A549 (cell line): ENCODE results near the gene TIMM50. TPM values are rescaled to one million over a fixed set of nuclear protein-coding genes. Genes with fewer than 3 reads are reported as not detected.

Experiments used
- ATAC-seq, 2 experiments: fragments of 200-7000 bp in 1 of 2; fragments of >200 bp in 1 of 2; cut with Nextera tagmentation in 1 of 2; cut with Tn5 transposase in 1 of 2; 3 replicates each; pipeline versions ENCODE4 v1.8.0 to v1.9.1; 2018 to 2020; ENCODE audit warnings: mild to moderate bottlenecking in 1 of 2, moderate library complexity in 1 of 2
- CTCF ChIA-PET: fragments of 300-600 bp; sonication (Branson Sonifier 250); formaldehyde crosslinking; extraction: SDS; loops from one replicate; lab custom pipeline; 2021; ENCODE audit warnings: antibody characterized with exemption, inconsistent platforms; lab: Yijun Ruan, JAX
- POLR2A ChIA-PET: fragments of 350-600 bp; formaldehyde crosslinking; extraction: SDS; loops from one replicate; lab custom pipeline; 2021; ENCODE audit warnings: antibody characterized with exemption, inconsistent platforms; lab: Yijun Ruan, JAX
- DNase-seq, 2 experiments: peaks; one replicate each; pipeline versions ENCODE4 v3.0.0 to v3.0.0-alpha.2; 2011 to 2016; ENCODE audit warnings: low read depth in 1 of 2, low spot score in 1 of 2
- FAIRE-seq: peaks from 2 replicates; lab custom pipeline; 2011; peaks lifted over from hg19 to GRCh38; lab: Jason Lieb, UNC
- H3K27ac ChIP-seq, 2 experiments: fragments of >200 bp; sonication (Bioruptor Twin); formaldehyde crosslinking; 3 replicates each; pipeline ENCODE4 v1.5.1; 2016 to 2017
- H3K4me1 ChIP-seq: fragments of >200 bp; sonication (Bioruptor Twin); formaldehyde crosslinking; 3 replicates; pipeline ENCODE4 v1.6.1; 2016
- H3K4me2 ChIP-seq: fragments of >200 bp; sonication (Bioruptor Twin); formaldehyde crosslinking; 3 replicates; pipeline ENCODE4 v1.6.1; 2016
- H3K4me3 ChIP-seq: fragments of >200 bp; sonication (Bioruptor Twin); formaldehyde crosslinking; 3 replicates; pipeline ENCODE4 v1.5.1; 2016
- H3K9me3 ChIP-seq: fragments of >200 bp; sonication (Bioruptor Twin); formaldehyde crosslinking; 3 replicates; pipeline ENCODE4 v1.6.1; 2016
- ATOH8 ChIP-seq: fragments of 250-450 bp; sonication (Bioruptor Pico); IDR thresholded peaks from 2 replicates; pipeline ENCODE4 v1.5.0; 2020; ENCODE audit warnings: low read depth, mild to moderate bottlenecking, moderate library complexity
- BHLHE40 ChIP-seq: IDR thresholded peaks from 2 replicates; pipeline ENCODE4 v1.6.1; 2012; ENCODE audit warnings: low read depth, low read length, inconsistent platforms
- CBX2 ChIP-seq: fragments of 200-600 bp; sonication (generic); IDR thresholded peaks from 2 replicates; pipeline ENCODE4 v1.6.1; 2016; ENCODE audit warnings: low read depth, mild to moderate bottlenecking, borderline replicate concordance
- CBX8 ChIP-seq: fragments of 200-600 bp; sonication (generic); IDR thresholded peaks from 2 replicates; pipeline ENCODE4 v1.6.1; 2016
- CHD2 ChIP-seq: fragments of 150-350 bp; IDR thresholded peaks from 2 replicates; pipeline ENCODE4 v1.6.1; 2014; ENCODE audit warnings: low read length; ENCODE audit not compliant: partially characterized antibody
- ELK1 ChIP-seq: fragments of 150-350 bp; IDR thresholded peaks from 2 replicates; pipeline ENCODE4 v1.6.1; 2014; ENCODE audit warnings: low read depth, mild to moderate bottlenecking, low read length
- ESRRA ChIP-seq: fragments of 150-350 bp; IDR thresholded peaks from 2 replicates; pipeline ENCODE4 v1.6.1; 2014; ENCODE audit warnings: mild to moderate bottlenecking, low read length, borderline replicate concordance
- FOSB ChIP-seq: fragments of 250-450 bp; sonication (Bioruptor Pico); IDR thresholded peaks from 2 replicates; pipeline ENCODE4 v1.5.0; 2020; ENCODE audit warnings: mild to moderate bottlenecking, moderate library complexity
- HDAC2 ChIP-seq: fragments of 200-600 bp; sonication (generic); IDR thresholded peaks from 2 replicates; pipeline ENCODE4 v1.6.1; 2016
- HOXB13 ChIP-seq: fragments of 250-450 bp; sonication (Bioruptor Pico); IDR thresholded peaks from 2 replicates; pipeline ENCODE4 v1.5.0; 2020; ENCODE audit warnings: low read depth, mild to moderate bottlenecking, moderate library complexity
- KDM5A ChIP-seq: fragments of 200-600 bp; sonication (generic); IDR thresholded peaks from 2 replicates; pipeline ENCODE4 v1.6.1; 2016; ENCODE audit warnings: antibody characterized with exemption, mild to moderate bottlenecking
- MAFK ChIP-seq: fragments of 450-650 bp; IDR thresholded peaks from 2 replicates; pipeline ENCODE4 v1.6.1; 2014; ENCODE audit not compliant: partially characterized antibody
- RAD21 ChIP-seq, 2 experiments: fragments of >200 bp in 1 of 2; sonication (Bioruptor Twin) in 1 of 2; formaldehyde crosslinking in 1 of 2; IDR thresholded peaks in 1 of 2; conservative IDR thresholded peaks in 1 of 2; 2 replicates in 1 of 2; 3 replicates in 1 of 2; pipeline ENCODE4 v1.6.1; 2012 to 2018; ENCODE audit warnings: inconsistent platforms in 1 of 2
- ZFP36 ChIP-seq: fragments of 450-650 bp; IDR thresholded peaks from 2 replicates; pipeline ENCODE4 v1.6.1; 2014; ENCODE audit warnings: borderline replicate concordance; ENCODE audit not compliant: partially characterized antibody
- WGBS: methylation state at CpG from one replicate; pipeline ENCODE4 v1.1.6; 2017; ENCODE audit errors: missing lambda C conversion rate; 5-methylcytosine and 5-hydroxymethylcytosine counted together
- polyA plus RNA-seq, 4 experiments: library from polyadenylated mRNA; depleted of rRNA in 3 of 4; stranded (reverse); fragments of >200 nt; fragmentation: RNase III in 1 of 4; extraction: RNeasy Plus Mini Kit Qiagen cat#74134 plus additional on column Dnase treatment in 1 of 4; gene quantifications; 2 replicates in 3 of 4; 3 replicates in 1 of 4; pipeline ENCODE4 v1.2.3, GENCODE V29; 2011 to 2017
- TF ChIP-seq, protein P1 (sequence below): fragments of 250-450 bp; sonication (Bioruptor Pico); IDR thresholded peaks from 2 replicates; pipeline ENCODE4 v1.5.0; 2021; ENCODE audit warnings: mild to moderate bottlenecking, moderate library complexity, borderline replicate concordance

The TIMM50 gene
- polyA plus RNA-seq, 2 of the 4 experiments (the other 2 are of a cell fraction), result 204 to 234 TPM

DNA sequence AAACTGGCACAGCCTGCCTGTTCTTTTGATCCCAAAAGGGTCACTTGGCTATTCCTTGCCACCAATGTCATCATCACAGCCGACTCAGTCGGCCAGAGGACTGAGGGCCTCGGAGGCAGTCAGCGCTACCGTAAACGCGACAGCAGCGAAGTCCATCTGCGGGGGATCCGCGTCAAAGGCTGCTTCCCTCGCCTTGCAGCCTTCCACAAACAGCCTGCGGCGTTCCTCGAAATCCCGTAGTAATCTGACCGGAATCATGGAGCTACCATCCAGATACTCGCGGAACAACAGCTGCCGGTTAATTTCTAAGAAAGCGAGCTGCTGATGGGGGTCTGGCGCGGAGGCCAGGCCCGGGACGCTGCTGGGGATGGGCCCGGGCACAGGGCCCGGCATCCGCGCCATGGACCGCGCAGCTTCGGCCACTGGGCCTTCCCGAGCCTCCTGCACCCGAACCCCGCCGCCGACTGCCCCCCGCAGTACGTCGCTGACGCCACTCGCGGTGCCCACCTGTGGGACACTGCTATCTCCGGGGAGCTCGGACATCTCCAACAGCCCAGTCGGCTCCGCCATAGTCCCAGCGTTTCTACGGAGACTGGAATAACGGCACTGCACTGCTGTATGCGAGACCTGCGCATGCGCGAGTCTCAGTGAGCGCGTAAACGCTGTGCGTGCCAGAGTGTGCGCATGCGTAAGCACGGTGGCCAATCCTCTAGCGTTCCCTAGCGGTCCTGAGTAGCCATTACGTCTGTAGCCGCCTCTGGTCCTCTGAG lies 51.8 kb downstream of the TIMM50 start, which contains the start of gene EID2B (continued):
- TF ChIP-seq ESRRA (0 out of 2 replicates have a peak, but pooled peaks have one; percentile 5), MAFK (no peak), BHLHE40 (no peak), HDAC2 (peak; percentile 75; the same call in 1 of the 2 replicates), CHD2 (no peak), RAD21 (conservative IDR thresholded peaks at IDR 0.05 in 1 of 2, IDR thresholded peaks at IDR 0.05 in 1 of 2) (peak; percentile 100)

- H3K4me3 ChIP-seq, result 0 out of 3 replicates have a peak overlapping the region, but pooled peaks have one; percentile 3
- POLR2A ChIA-PET, result interaction anchor here (0.6 to 3.4 kb wide), 9 partner anchors 52 to 301 kb away, joined by 3 to 40 read pairs (median 4); partner anchors contain the start of genes DYRK1B, RPS16, SUPT5H and TIMM50
- no peaks in the 10 kb centered on the region for H3K9me3 ChIP-seq
- no peak overlapping the region; a peak in 1 of 6 replicates for H3K27ac ChIP-seq
- ATAC-seq, result peak; percentile 5 to 39; a peak in 3 of 6 replicates
- DNase-seq, result no peak
- TF ChIP-seq KDM5A (no peak), CBX2 (no peak), HOXB13 (CRISPR knock-in tag) (0 out of 2 replicates have a peak, but pooled peaks have one; percentile 21)
- TF ChIP-seq, all 56 proteins: peak for 1
- CTCF ChIA-PET, result interaction anchor here (0.6 to 14.2 kb wide), 40 partner anchors 9 to 831 kb away, joined by 3 to 299 read pairs (median 10); partner anchors contain the start of genes DLL3, MED29, PAF1 and PLEKHG2
- H3K4me2 ChIP-seq, result peak overlapping the region; percentile 61
- H3K4me1 ChIP-seq, result peaks cover 14% of the 10 kb centered on the region
- FAIRE-seq, result no peak
- 28% methylated on average over 12 of the region's 12 CpGs for WGBS
Observed at GRCh38 chr19:39533003-39533512, 52.4 kb downstream of the TIMM50 start.

DNA sequence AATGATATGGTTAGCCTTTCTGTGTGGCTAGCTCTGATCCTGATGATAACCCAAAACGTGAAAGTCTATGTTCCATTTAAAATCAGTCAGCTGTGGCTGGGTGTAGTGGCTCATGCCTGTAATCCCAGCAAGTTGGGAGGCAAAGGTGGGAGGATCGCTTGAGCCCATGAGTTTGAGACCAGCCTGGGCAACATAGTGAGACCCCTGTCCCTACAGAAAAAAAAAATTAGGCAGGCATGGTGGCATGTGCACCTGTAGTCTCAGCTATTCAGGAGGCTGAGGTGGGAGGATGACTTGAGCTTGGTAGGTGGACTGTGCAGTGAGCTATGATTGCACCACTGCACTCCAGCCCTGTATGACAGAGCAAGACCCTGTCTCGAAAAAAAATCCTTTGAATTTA lies 53.2 kb downstream of the TIMM50 start:
- FAIRE-seq (no peak), DNase-seq (no peak)
- H3K27ac ChIP-seq, result no peak overlapping the region
- WGBS, result 37% methylated on average over 3 of the region's 3 CpGs
- H3K4me3 ChIP-seq, result no peak overlapping the region
- no peak for TF ChIP-seq FOSB (CRISPR knock-in tag)
- TF ChIP-seq ELK1, result no peak
- no peak for TF ChIP-seq KDM5A
- no peak for TF ChIP-seq ATOH8 (CRISPR knock-in tag)
- TF ChIP-seq, protein P1, sequence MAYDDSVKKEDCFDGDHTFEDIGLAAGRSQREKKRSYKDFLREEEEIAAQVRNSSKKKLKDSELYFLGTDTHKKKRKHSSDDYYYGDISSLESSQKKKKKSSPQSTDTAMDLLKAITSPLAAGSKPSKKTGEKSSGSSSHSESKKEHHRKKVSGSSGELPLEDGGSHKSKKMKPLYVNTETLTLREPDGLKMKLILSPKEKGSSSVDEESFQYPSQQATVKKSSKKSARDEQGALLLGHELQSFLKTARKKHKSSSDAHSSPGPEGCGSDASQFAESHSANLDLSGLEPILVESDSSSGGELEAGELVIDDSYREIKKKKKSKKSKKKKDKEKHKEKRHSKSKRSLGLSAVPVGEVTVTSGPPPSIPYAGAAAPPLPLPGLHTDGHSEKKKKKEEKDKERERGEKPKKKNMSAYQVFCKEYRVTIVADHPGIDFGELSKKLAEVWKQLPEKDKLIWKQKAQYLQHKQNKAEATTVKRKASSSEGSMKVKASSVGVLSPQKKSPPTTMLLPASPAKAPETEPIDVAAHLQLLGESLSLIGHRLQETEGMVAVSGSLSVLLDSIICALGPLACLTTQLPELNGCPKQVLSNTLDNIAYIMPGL (CRISPR knock-in tag), result no peak
- no peak for TF ChIP-seq CBX8
- no peak for TF ChIP-seq ZFP36
- TF ChIP-seq HDAC2, result no peak
- TF ChIP-seq, all 56 proteins: peak for 0
- Histone ChIP-seq H3K4me2 (no peak overlapping the region), H3K9me3 (no peaks in the 10 kb centered on the region), H3K4me1 (peaks cover 21% of the 10 kb centered on the region)
- ATAC-seq, result no peak
- POLR2A ChIA-PET, result interaction anchor here (0.6 to 3.4 kb wide), 3 partner anchors 93 to 300 kb away, joined by 4 to 40 read pairs (median 18); partner anchors contain the start of genes DYRK1B and RPS16
- CTCF ChIA-PET, result interaction anchor here (1.0 to 14.2 kb wide), 26 partner anchors 9 to 430 kb away, joined by 3 to 299 read pairs (median 21); partner anchors contain the start of genes DLL3, MED29, PAF1 and PLEKHG2
